Germinal center (tissue), 1 donor: ENCODE measurements around the gene UBE2I.
"Not testable (repeated sequence)": the region's sequence is repeated elsewhere in the genome, so short reads cannot be mapped to it uniquely, and the experiment has no call there.

Source experiments
- DNase-seq: peaks from one replicate; pipeline ENCODE4 v3.0.0; 2012; ENCODE audit warnings: mixed read lengths, low spot score

UBE2I gene

DNA sequence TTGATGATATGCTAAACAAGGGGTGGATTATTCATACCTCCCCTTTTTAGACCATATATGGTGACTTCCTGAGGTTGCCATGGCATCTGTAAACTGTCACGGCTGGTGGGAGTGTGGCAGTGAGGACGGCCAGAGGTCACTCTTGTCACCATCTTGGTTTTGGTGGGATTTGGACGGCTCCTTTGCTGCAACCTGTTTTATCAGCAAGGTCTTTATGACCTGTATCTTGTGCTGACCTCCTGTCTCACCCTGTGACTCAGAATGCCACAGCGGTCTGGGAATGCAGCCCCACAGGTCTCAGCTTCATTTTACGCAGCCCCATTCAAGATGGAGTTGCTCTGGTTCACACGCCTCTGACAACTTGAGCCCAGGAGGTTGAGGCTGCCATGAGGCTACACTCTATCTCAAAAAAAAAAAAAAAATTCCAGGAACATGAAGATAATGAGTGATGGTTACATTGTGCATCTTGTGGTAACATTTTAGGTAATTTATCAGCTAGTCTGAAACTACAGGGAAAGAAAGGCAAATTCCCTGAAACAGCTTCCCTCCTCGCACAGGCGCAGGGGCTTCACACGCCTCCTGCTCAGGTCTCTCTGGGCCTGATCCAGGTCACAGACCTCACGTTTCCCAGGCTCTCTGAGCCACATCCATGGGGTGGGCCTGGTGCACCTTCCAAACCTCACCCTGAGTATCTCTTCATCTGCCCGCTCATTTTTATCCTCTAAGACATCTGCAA is 15.3 kb upstream of the UBE2I start:
- no peak for DNase-seq

DNA sequence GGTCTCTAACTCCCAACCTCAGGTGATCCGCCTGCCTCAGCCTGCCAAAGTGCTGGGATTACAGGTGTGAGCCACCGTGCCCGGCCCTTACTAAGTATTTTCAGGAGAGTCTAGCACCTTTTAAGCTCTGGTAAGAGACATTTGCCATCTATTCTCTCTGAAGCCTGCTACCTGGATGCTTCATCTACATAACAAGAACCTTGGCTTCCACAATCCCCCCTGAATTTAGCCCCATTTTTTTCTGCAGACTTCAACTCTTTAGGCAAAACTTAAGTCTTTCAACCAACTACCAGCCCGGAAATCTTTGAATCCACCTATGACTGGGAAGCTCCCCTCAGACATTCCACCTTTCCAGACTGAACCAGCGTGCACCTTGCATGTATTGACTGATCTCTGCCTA is 14.0 kb upstream of the UBE2I start:
- no peak for DNase-seq

GRCh38 chr16:1296688-1297017 is 12.8 kb upstream of the UBE2I start:
- DNase-seq: not testable (repeated sequence)

GRCh38 chr16:1297018-1297696 is 12.3 kb upstream of the UBE2I start:
- DNase-seq: no peak

- no peak for DNase-seq
These were observed 11.0 kb upstream of the UBE2I start for GRCh38 chr16:1298406-1298805.

DNA sequence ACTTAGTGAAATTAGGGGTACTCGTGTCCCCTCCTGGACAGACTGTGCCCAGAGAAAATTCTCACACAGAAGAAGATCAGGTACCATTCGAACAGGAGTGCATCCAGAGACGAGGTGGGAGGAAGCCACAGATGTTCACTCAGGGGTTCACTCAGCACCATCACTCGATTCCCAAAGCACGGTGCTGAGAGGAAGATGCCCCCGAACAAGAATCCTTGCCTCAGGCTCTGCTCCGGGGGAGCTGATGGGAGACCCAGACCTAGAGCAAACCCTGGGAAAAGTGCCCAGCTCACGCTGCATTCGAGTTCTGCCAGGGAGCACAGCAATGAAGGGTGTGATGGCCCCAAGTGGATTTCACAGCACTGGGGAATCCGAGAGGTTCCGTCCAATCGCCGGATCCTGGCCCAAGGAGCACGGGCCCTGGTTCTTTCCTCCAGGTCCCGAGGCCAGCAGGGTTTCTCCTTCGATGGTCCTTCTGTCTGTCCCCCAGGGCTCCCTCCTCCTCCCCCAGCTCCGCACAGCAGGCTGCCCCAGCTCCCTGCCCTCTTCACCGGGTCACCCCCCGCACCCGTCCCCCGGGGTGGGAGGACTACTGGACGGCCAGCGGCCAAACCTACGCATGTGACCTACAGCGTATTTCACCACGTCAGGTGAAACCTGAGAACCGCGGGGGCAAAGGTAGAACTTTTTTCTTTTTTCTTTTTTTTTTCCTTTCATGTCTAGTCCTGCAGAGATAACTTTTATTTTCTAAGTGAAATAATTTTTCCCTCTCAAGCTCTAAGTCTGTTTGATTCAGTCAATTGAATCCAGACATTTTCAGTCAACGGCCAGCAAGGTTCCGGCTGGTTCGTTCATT is 10.2 kb upstream of the UBE2I start:
- DNase-seq: no peak

DNA sequence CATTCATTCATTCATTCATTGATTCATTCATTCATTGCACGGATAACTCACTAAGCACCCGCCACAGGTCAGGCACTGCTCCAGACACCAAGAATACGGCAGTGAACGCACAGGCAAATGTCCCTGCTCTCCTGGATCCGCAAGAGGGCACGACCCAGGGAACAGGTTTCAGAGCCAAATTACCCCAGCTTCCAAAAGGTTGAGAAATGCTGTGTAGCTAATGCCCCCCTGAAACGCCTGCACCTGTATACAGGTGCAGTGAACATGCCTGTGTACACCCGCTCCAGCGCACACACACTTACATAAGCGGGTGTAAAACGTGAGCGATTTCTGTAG is 9.6 kb upstream of the UBE2I start:
- no peak for DNase-seq

GRCh38 chr16:1300664-1301476 is 8.6 kb upstream of the UBE2I start:
- DNase-seq: peak; percentile 86

DNA sequence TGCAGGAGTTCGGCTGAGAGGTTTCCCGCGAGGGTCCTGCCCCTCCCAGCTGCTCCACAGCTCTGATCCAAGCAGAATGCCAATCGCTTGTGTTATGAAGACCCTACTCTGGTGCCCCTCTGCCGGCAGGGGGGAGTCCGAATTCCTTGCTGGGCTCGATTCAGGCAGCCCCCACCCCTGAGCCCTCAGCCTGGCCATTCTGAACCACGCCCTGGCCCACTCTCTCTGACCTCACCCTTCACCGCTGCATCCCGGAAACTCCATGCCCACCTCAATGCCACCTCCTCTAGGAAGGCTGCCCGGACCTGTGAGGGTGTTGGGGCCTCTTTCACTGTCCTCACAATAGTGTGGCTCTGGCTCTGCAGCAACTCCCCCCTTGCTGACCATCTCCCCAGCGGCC is 7.9 kb upstream of the UBE2I start:
- DNase-seq: no peak

GRCh38 chr16:1305823-1306222 is 3.6 kb upstream of the UBE2I start:
- no peak for DNase-seq

DNA sequence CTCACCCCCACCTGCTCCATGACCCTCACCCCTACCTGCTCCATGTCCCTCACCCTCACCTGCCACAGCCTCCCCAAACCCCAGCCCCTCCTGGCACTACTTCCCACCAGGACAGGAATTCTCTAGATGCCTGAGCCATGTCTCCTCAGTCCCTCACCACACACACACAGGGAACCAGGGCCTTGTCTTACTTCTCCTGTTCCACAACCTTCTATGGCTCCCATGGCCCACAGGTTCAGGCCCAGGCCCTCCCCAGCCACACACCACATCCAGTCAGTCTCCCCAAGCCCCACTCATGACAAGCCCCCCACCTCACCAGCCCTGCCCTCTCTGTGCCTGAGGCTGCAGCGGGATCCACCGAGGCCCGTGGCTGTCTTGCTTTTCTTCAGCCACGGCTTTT is 3.1 kb upstream of the UBE2I start:
- DNase-seq: no peak

GRCh38 chr16:1308036-1308976 is 1.1 kb upstream of the UBE2I start:
- no peak for DNase-seq

DNA sequence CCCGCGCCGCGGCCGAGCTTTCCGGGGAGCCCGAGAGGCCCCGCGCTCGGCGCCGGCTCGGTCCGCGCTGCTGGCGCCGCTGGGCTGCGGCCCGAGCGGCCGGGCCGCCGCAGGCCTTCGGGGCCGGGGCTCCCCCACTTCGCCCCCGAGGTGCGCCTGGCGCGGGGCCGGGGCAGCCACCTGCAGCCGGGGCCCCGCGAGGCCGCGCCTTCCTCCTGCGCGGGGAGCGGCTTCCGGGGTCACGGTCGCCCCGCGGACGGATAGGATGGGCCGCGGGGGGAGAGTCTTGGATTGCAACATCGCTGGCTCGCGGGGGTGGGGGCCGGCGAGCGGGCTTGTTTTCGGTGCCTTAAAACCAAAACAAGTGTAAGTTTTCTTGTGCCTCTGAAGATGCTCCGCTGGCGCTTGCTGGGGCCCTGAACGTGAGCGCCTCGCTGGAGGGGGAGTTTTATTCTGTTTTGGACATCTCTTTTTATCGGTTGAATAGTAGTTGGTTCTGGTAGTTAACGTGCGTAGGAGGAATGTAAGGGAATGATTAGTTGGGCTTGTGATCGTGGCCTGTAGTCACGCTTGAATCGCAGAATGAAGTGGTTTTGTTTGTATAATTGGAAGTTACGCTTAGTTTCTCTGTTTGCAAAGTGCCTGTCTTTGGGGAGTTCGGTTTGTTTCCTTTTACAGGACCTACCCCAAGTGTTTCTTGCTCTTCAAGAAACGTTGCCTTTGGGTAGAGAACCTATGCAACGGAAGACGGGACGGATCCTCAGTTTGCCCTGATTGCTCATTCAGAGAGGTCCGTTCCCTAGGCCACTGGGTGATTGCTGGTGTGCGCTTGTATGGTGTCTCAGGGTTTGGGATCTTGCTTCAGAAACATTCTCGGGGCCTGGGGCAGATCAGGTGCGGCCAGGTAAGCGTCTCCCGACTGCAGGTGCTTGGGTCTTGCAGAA is 724 bp downstream of the UBE2I start:
- DNase-seq: peak; percentile 51

- DNase-seq: peak; percentile 51
These were observed 1.4 kb downstream of the UBE2I start for GRCh38 chr16:1310832-1311200.

DNA sequence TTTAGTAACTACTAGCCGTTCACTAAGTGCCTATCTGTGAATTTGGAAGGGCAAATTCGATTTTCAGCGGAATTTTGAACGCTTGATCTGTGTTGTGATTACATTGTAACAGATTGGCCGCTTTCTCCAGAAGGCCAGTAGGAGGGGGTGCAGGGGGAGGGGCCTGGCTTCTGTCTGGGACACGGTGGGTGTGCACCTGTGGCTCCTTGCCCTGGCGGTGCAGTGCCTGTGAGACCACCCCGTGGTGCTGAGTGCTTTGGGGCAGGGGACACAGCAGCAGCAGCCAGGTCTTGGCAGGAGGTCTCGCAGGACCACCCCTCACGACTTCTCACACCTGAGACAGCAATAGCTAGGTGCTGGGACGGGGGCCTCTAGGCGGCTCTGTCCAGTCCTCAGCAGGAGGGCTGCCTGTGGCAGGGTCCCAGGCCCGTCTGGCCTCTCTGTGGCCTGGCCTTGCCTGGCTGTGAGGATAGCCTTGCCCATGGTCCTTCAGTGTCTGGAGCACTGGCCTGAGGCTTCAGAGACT is 1.8 kb downstream of the UBE2I start:
- DNase-seq: no peak

DNA sequence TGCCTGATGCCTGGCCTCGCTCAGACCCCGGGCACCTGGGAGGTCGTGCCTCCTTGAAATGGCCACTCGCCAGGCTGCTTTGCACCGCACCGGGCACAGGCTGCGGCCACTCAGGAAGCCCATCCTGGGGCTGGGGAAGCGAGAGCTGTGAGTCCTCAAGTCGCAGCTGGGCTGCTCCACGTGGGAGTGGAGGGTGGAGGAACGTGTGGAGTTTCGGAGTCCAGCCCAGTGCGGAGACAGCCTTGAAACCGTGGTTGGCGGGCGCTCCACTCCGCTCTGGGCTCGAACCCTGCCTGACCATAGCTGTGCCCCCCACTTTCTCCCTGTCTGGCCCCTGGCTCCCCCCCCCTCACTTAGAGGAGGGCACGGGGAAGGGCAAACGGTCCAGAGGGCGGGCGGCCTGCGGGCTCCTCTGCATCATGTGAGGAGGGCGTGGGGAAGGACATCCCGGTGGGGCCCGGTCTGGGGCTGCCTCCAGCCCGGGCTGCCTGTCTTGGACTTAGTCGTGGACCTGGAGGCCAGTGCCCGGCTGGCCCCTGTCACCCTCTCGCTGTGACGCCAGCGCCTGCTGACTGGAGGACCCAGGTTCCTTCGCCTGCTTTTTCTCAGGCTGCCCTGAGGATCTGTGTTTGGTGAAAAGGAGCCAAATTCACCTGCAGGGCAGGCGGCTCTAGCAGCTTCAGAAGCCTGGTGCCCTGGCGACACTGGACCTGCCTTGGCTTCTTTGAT is 2.5 kb downstream of the UBE2I start:
- no peak for DNase-seq

- DNase-seq: no peak
These were observed 3.0 kb downstream of the UBE2I start for GRCh38 chr16:1312467-1312816.

DNA sequence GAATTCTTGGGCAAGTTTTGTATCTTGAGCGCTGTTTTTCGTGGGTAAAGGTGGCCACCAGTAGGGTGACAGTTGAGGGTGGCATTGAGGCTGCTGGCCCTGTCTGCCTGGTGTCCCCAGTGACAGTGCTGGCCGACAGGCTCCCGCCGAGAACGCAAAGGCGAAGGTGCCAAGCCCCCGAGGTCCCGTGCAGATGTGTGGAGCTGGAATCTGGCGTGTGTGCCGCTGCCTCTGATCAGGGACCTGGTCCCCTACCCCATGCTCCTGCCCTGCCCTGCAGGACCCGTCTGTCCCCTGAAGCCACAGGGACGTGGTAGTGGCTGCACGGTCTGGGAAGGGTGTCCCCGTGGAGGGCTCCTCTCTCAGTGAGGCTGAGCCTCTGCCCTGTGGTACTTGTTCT is 3.5 kb downstream of the UBE2I start:
- DNase-seq: no peak

- DNase-seq: no peak
These were observed 4.4 kb downstream of the UBE2I start for GRCh38 chr16:1313721-1314369.
